Peyer's patch (tissue), 4 donors: Measurements from ENCODE around the gene DFFA. TPM values are rescaled to one million over a fixed set of nuclear protein-coding genes. Genes with fewer than 3 reads are reported as not detected.
"Not testable (repeated sequence)": the region's sequence is repeated elsewhere in the genome, so short reads cannot be mapped to it uniquely, and the experiment has no call there.

Experiments
- DNase-seq, 3 donors: peaks; one replicate each; pipeline ENCODE4 v3.0.0-alpha.2; 2017 to 2019
- H3K27ac ChIP-seq, 4 donors: fragments of 200-600 bp; sonication (generic); one replicate each; pipeline ENCODE4 v1.5.1; 2016 to 2019
- H3K27me3 ChIP-seq, 2 donors: fragments of 200-600 bp; sonication (generic); one replicate each; pipeline ENCODE4 v1.5.1; 2019
- H3K36me3 ChIP-seq, 3 donors: fragments of 200-600 bp; sonication (generic); one replicate each; pipeline ENCODE4 v1.5.1; 2016 to 2019
- H3K4me1 ChIP-seq, 4 donors: fragments of 200-600 bp; sonication (generic); one replicate each; pipeline ENCODE4 v1.5.1; 2016 to 2019
- H3K4me3 ChIP-seq, 4 donors: fragments of 200-600 bp; sonication (generic); 1 replicate in 3 of 4; 2 replicates in 1 of 4; pipeline ENCODE4 v1.5.1; 2016 to 2019; ENCODE audit warnings: mild to moderate bottlenecking in 1 of 4
- H3K9me3 ChIP-seq, 4 donors: fragments of 200-600 bp; sonication (generic); one replicate each; pipeline ENCODE4 v1.5.1; 2016 to 2019; ENCODE audit warnings: mild to moderate bottlenecking in 1 of 4
- CTCF ChIP-seq, 6 experiments: fragments of 450-650 bp in 4 of 6; fragments of 200-600 bp in 2 of 6; sonication (generic) in 1 of 6; IDR thresholded peaks; one replicate each; pipeline ENCODE4 v1.5.1; 2017 to 2019; ENCODE audit warnings: antibody characterized with exemption in 6 of 6, mild to moderate bottlenecking in 3 of 6, moderate library complexity in 1 of 6
- POLR2A ChIP-seq, 2 donors: fragments of 450-650 bp; IDR thresholded peaks; one replicate each; pipeline ENCODE4 v1.5.1; 2017; ENCODE audit warnings: antibody characterized with exemption in 2 of 2, mild to moderate bottlenecking in 2 of 2, moderate library complexity in 2 of 2
- total RNA-seq, 4 donors: library from RNA; depleted of rRNA; stranded (reverse); fragments of >200 nt; gene quantifications; one replicate each; pipeline ENCODE4 v1.1.0, GENCODE V29; 2016

Gene DFFA
- total RNA-seq, 4 donors from 2014 or later = 13.1 to 25.0 (median 21.9) TPM

GRCh38 chr1:10470043-10470442 lies 2.3 kb downstream of the DFFA start:
- no peak overlapping the region for H3K27ac ChIP-seq
- H3K4me1 ChIP-seq = peaks cover 0 to 8% (median 4%) of the 10 kb centered on the region in 4 donors
- peaks cover 0 to 40% (median 0%) of the 10 kb centered on the region in 3 donors for H3K36me3 ChIP-seq
- DNase-seq = no peak
- H3K9me3 ChIP-seq = no peaks in the 10 kb centered on the region
- no peak for TF ChIP-seq CTCF (IDR thresholded peaks at IDR 0.05)
- no peak for TF ChIP-seq POLR2A (IDR thresholded peaks at IDR 0.05)
- H3K27me3 ChIP-seq = no peaks in the 10 kb centered on the region
- no peak overlapping the region for H3K4me3 ChIP-seq

- Histone ChIP-seq H3K4me1 (peaks cover 0 to 8% (median 4%) of the 10 kb centered on the region in 4 donors), H3K27me3 (no peaks in the 10 kb centered on the region), H3K36me3 (peaks cover 0 to 70% (median 0%) of the 10 kb centered on the region in 3 donors)
Observed at GRCh38 chr1:10467078-10467477, 5.3 kb downstream of the DFFA start.

GRCh38 chr1:10459184-10459583 lies 13.1 kb downstream of the DFFA start:
- peaks cover 0 to 34% (median 0%) of the 10 kb centered on the region in 3 donors for H3K36me3 ChIP-seq
- TF ChIP-seq CTCF (IDR thresholded peaks at IDR 0.05) = no peak
- no peak for TF ChIP-seq POLR2A (IDR thresholded peaks at IDR 0.05)
- H3K27ac ChIP-seq = no peak overlapping the region
- DNase-seq = no peak
- H3K9me3 ChIP-seq = no peaks in the 10 kb centered on the region
- H3K27me3 ChIP-seq = no peaks in the 10 kb centered on the region
- H3K4me3 ChIP-seq = no peak overlapping the region
- no peaks in the 10 kb centered on the region for H3K4me1 ChIP-seq

More at GRCh38 chr1:10467078-10467477, 5.3 kb downstream of the DFFA start:
- Histone ChIP-seq H3K9me3 (no peaks in the 10 kb centered on the region), H3K27ac (no peak overlapping the region), H3K4me3 (no peak overlapping the region)
- DNase-seq = no peak
- no peak for TF ChIP-seq CTCF (IDR thresholded peaks at IDR 0.05)
- no peak for TF ChIP-seq POLR2A (IDR thresholded peaks at IDR 0.05)

- Histone ChIP-seq H3K27me3 (no peaks in the 10 kb centered on the region), H3K4me1 (no peaks in the 10 kb centered on the region), H3K9me3 (no peaks in the 10 kb centered on the region), H3K4me3 (no peak overlapping the region), H3K27ac (no peak overlapping the region), H3K36me3 (peaks cover 0 to 21% (median 0%) of the 10 kb centered on the region in 3 donors)
- TF ChIP-seq CTCF (IDR thresholded peaks at IDR 0.05) = no peak
- no peak for TF ChIP-seq POLR2A (IDR thresholded peaks at IDR 0.05)
- DNase-seq = no peak
Observed at GRCh38 chr1:10457875-10458274, 14.5 kb downstream of the DFFA start.

- H3K27ac ChIP-seq, H3K9me3 ChIP-seq, DNase-seq, H3K27me3 ChIP-seq, H3K4me3 ChIP-seq, H3K4me1 ChIP-seq: not testable (repeated sequence)
- H3K36me3 ChIP-seq = peaks cover 0 to 16% (median 0%) of the 10 kb centered on the region in 3 donors
Observed at GRCh38 chr1:10457462-10457861, 14.9 kb downstream of the DFFA start.

- TF ChIP-seq CTCF (IDR thresholded peaks at IDR 0.05) (no peak), POLR2A (IDR thresholded peaks at IDR 0.05) (no peak)
- no peak overlapping the region for H3K4me3 ChIP-seq
- DNase-seq = no peak
- H3K9me3 ChIP-seq = no peaks in the 10 kb centered on the region
- no peaks in the 10 kb centered on the region for H3K4me1 ChIP-seq
- peaks cover 0 to 8% (median 0%) of the 10 kb centered on the region in 3 donors for H3K36me3 ChIP-seq
- H3K27me3 ChIP-seq = no peaks in the 10 kb centered on the region
- no peak overlapping the region for H3K27ac ChIP-seq
Observed at GRCh38 chr1:10456661-10457060, 15.7 kb downstream of the DFFA start.
